T-helper 9 cell (primary cell): Measurements from ENCODE around the gene PSENEN.
"Not testable (repeated sequence)": the region's sequence is repeated elsewhere in the genome, so short reads cannot be mapped to it uniquely, and the experiment has no call there.

ENCODE experiments used
- DNase-seq: peaks from one replicate; pipeline ENCODE4 v3.0.0-alpha.2; 2020

The PSENEN gene

DNA sequence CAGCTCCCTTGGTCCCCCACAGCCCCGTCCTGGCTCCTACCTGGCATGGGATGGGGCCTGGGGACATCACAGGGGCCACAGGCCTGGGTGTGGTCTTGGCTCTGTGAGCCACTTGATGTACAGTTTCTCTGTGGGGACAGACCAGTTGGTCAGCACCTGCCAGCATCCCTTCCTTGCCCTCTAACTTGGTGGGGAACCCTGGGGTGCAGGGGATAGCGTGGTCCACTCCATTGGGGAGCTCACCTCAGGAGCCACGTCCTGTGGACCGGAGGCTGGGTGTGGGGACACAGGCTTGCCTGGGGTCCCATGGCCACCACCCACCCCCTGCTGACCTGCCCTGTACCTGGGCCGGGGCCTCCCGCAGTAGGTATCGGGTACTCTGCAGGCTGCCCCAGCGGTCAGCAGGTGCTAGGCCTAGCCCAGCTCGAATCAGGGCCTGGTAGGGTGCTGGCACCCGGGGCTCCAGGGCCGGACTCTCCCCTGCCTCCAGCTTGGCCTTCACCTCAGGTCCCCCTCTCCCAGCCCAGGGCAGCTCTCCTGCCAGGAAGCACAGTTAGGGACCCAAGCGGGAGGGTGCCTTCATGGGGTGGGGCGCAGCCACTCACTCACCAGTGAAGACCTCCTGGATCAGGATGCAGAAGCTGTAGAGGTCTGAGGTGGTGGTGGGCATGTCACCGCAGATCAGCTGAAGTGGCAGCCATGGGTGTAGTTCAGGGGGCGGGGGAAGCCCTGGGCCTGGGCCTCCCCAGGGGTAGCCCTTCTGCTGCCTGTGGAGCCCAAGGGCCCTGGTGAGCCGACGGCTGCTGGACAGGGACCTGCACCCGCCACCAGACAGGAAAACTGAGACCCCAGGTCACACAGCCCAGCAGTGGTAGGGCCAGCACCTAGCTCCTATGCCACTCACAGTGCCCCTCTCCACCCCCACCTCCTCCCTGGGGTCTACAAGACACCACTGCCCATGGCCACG is 44.8 kb downstream of the PSENEN start:
- no peak for DNase-seq

DNA sequence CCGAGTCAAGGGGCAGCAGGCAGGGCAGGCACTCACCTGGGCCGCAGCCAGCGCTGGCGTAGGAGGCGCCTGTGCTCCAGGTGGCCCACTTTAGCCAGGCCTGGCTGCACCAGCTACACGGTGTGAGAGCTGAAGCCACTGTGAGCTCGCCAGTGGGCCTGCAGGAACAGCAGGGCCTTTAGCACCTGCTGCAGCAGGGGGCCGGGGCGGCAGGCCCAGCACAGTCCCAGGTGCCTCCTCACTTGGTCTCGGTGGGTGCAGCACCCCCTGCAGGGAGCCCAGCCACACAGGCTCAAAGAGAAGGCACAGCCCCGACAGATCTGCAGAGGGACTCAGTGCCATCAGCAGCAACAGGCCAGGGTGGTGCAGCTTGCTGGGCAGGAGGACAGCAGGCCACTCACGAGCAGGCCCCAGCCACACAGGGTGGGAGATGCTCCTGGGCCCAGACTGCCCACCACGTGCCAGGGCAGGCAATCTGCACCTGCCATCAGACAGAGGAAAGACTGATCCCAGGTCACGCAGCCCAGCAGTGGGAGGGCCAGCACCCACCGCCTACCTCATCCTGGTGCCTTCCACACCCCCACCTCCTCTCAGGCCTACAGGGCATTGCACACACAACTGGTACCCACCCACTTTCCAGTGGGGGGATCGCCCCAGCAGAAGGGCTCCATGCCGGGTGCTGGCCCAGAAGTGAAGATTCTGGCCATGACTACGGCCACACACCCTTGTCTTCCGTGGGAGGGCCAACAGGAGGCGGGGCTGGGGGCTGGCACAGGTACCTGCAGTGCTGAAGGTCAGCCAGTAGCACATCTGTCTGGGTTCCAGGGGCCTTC is 45.7 kb downstream of the PSENEN start:
- DNase-seq: no peak

DNA sequence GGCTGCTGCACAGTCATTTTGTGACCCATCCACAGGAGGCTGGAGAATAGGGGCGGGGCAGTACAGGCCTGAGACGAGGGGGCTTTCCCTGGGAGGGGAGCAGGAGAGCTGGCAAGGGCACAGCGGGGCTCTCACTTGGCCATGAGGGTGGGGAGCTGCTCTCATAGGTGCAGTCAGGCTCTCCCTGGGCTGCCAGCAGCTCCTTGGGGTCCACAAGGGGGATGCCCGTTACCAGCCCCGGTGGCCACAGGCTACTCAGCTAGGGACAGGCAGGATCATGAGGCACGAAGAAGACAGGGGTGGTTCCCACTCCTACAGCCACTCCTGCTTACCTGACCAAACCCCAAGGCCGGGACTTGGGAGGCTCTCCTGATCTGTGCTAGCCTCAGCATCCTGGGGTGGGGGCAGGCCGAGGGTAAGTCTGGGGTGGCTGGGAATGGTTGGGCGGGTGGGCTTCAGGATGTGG is 46.4 kb downstream of the PSENEN start:
- no peak for DNase-seq

DNA sequence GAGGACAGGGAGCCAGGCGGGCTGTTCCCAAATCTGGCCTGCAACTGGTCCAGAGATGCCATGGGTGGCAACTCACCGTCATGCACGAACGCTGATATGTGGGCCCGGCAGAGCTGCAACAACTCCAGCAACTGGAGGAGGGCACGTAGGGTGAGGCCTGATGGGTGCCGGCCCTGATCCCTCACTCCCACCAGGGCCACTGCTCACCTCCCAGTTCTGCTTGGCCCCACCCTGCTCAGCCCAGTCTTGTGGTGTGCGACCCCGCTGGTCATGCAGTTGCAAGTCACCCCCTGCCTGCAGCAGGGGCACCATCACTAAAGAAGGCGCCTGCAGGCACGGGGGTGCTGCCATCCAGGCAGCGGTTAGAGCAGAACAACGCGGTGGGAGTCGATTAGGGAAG is 46.9 kb downstream of the PSENEN start:
- no peak for DNase-seq

DNA sequence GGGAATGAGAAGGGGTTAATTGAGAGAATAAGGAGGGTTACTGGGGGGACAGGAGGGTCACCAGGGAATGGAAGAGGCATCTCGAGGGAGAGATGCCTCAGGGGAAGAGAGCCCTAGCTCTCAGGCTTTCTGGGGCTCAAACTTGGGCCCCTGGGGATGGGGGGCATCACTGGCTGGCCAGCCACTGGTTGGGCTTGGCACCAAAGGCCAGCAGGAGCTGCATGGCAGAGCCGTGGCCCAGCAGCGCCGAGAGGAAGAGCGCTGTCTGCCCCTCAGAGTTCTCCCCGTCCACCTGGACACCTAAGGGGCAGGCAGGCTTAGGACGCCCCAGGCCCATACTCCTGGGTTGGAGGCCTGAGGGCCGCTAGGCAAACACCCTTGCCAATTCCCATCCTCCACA is 47.4 kb downstream of the PSENEN start:
- DNase-seq: no peak

DNA sequence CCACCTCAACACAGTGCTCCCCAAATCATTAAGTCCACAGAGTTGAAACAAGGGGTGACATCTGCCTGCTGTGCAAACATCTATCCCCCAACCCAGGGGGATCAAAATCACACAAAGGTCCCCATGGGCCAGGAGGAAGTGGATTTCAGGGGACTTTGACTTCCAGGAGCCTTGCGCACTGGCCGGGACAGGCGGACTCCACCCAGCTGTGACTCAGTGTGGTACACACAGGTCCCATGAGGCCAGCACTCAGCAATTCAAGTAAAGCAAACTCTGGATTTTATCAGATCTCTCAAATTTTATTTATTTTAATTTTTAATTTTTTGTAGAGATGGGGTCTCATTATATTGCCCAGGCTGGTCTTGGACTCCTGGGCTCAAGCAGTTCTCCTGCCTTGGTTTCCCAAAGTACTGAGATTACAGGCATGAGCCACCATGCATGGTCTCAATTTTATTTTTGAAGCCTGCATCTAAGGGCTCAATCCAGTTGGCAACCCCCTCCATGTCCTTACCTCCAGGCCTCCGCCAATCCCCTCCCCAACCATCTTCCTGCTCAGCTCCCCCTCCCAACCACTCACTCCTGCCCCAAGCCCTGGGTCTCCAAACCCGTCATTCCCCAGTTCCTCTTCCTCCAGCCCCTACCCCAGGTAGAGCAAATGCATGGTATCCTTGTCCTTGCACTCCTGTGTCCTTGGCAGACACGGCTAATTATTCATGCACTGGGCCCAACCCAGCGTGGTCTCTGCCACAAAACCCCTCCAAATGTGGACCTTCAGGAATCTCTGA is 48.1 kb downstream of the PSENEN start:
- no peak for DNase-seq

DNA sequence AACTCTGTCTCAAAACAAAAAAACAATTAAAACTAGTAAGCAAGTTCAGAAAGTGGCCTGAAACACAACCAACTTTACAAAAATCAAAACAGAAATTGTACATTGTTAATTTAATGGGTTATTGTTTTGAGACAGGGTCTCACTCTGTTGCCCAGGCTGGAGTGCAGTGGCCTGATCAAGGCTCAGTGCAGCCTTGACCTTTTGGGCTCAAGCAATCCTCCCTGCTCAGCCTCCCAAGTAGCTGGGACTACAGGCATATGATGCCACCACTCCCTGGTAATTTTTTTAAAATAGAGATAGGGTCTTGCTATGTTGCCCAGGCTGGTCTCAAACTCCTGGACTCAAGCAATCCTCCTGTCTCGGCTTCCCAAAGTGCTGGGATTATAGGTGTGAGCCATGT is 50.1 kb downstream of the PSENEN start:
- not testable (repeated sequence) for DNase-seq
